Measurements from ENCODE around the gene XRCC3. TPM values are rescaled to one million over a fixed set of nuclear protein-coding genes. Genes with fewer than 3 reads are reported as not detected.

Gene XRCC3
- total and polyA plus RNA-seq, 10 of the 15 experiments (the other 5 are each of a cell fraction or from before 2014, with no cell fraction given) = 0.37 to 52.0 (median 26.8) TPM

- TF ChIP-seq, protein P1, sequence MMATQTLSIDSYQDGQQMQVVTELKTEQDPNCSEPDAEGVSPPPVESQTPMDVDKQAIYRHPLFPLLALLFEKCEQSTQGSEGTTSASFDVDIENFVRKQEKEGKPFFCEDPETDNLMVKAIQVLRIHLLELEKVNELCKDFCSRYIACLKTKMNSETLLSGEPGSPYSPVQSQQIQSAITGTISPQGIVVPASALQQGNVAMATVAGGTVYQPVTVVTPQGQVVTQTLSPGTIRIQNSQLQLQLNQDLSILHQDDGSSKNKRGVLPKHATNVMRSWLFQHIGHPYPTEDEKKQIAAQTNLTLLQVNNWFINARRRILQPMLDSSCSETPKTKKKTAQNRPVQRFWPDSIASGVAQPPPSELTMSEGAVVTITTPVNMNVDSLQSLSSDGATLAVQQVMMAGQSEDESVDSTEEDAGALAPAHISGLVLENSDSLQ (IDR thresholded peaks at IDR 0.05) = no peak
- TF ChIP-seq CEBPZ (IDR thresholded peaks at IDR 0.05; ENCODE audit: low read depth, low read length) = no peak
- 0 out of 2 replicates have a peak, but pooled peaks have one; percentile 30 for TF ChIP-seq YY1 (IDR thresholded peaks at IDR 0.05; ENCODE audit: low read depth, low read length)
- no peak for TF ChIP-seq ZNF274 (IDR thresholded peaks at IDR 0.05; ENCODE audit: insufficient read depth, insufficient read length)
- no peak for TF ChIP-seq BCL3 (IDR thresholded peaks at IDR 0.05; ENCODE audit: borderline replicate concordance, insufficient read depth, low read depth, low read length, poor library complexity, severe bottlenecking)
- TF ChIP-seq HDAC6 (IDR thresholded peaks at IDR 0.05; ENCODE audit: unreplicated experiment) = no peak
- TF ChIP-seq BACH1 (IDR thresholded peaks at IDR 0.05; ENCODE audit: borderline replicate concordance) = no peak
- no peak for TF ChIP-seq RB1 (IDR thresholded peaks at IDR 0.05; ENCODE audit: borderline replicate concordance)
- TF ChIP-seq MTA2 (IDR thresholded peaks at IDR 0.05; ENCODE audit: low read depth) = no peak
- no peak for TF ChIP-seq CBX5 (IDR thresholded peaks at IDR 0.05; ENCODE audit: low read depth)
- no peak for TF ChIP-seq ATF7 (IDR thresholded peaks at IDR 0.05; ENCODE audit: low read depth)
- no peak for TF ChIP-seq NR2F1 (conservative IDR thresholded peaks at IDR 0.05)
- no peak for TF ChIP-seq MEF2B (IDR thresholded peaks at IDR 0.05; ENCODE audit: partially characterized antibody, poor library complexity, severe bottlenecking)
- TF ChIP-seq ASH2L (IDR thresholded peaks at IDR 0.05; ENCODE audit: borderline replicate concordance, low read depth) = no peak
- TF ChIP-seq NR2C1 (IDR thresholded peaks at IDR 0.05) = no peak
- peak; percentile 99 for TF ChIP-seq BHLHE40 (IDR thresholded peaks at IDR 0.05; ENCODE audit: borderline replicate concordance in 1 of 2, low read depth in 2 of 2, low read length in 1 of 2)
- no peak for TF ChIP-seq NBN (IDR thresholded peaks at IDR 0.05)
- no peak for TF ChIP-seq SP1 (IDR thresholded peaks at IDR 0.05; ENCODE audit: low read depth, low read length)
- no peak for TF ChIP-seq ZNF207 (IDR thresholded peaks at IDR 0.05; ENCODE audit: borderline replicate concordance)
- no peak for TF ChIP-seq GATAD2B (conservative IDR thresholded peaks at IDR 0.05; ENCODE audit: low read depth)
- no peak for TF ChIP-seq BCL11A (IDR thresholded peaks at IDR 0.05; ENCODE audit: low read depth, low read length)
- TF ChIP-seq EGR1 (IDR thresholded peaks at IDR 0.05; ENCODE audit: borderline replicate concordance in 1 of 2, low read depth in 2 of 2, low read length in 2 of 2) = no peak
- TF ChIP-seq NFYB (IDR thresholded peaks at IDR 0.05; ENCODE audit: insufficient read depth, low read depth, low read length) = no peak
- TF ChIP-seq BMI1 (IDR thresholded peaks at IDR 0.05; ENCODE audit: borderline replicate concordance) = no peak
- TF ChIP-seq, protein P2, sequence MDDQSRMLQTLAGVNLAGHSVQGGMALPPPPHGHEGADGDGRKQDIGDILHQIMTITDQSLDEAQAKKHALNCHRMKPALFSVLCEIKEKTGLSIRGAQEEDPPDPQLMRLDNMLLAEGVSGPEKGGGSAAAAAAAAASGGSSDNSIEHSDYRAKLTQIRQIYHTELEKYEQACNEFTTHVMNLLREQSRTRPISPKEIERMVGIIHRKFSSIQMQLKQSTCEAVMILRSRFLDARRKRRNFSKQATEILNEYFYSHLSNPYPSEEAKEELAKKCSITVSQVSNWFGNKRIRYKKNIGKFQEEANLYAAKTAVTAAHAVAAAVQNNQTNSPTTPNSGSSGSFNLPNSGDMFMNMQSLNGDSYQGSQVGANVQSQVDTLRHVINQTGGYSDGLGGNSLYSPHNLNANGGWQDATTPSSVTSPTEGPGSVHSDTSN (IDR thresholded peaks at IDR 0.05; ENCODE audit: insufficient replicate concordance, low read depth, low read length) = no peak
- TF ChIP-seq RAD51 (IDR thresholded peaks at IDR 0.05) = peak; percentile 31; the same call in 1 of the 2 replicates
These were observed 35.9 kb downstream of the XRCC3 start (continued) for GRCh38 chr14:103679351-103679750.
